Lower lobe of right lung (tissue), 2 donors: ENCODE measurements around the gene GPC6. TPM values are rescaled to one million over a fixed set of nuclear protein-coding genes. Genes with fewer than 3 reads are reported as not detected.

Source experiments
- ATAC-seq, 2 donors: fragments of 200-7000 bp; cut with Tn5 transposase; one replicate each; pipeline ENCODE4 v1.9.1; 2020 to 2022; ENCODE audit warnings: mild to moderate bottlenecking in 2 of 2, moderate library complexity in 2 of 2
- DNase-seq: peaks from one replicate; pipeline ENCODE4 v3.0.0-alpha.2; 2020
- H3K27ac ChIP-seq: fragments of 200-600 bp; one replicate; pipeline ENCODE4 v1.8.0; 2022
- H3K27me3 ChIP-seq: fragments of 200-600 bp; one replicate; pipeline ENCODE4 v1.8.0; 2022; ENCODE audit warnings: low read depth
- H3K36me3 ChIP-seq: fragments of 200-600 bp; one replicate; pipeline ENCODE4 v1.8.0; 2022; ENCODE audit warnings: mild to moderate bottlenecking
- H3K4me1 ChIP-seq: fragments of 200-600 bp; one replicate; pipeline ENCODE4 v1.8.0; 2022
- H3K4me3 ChIP-seq: fragments of 200-600 bp; one replicate; pipeline ENCODE4 v1.8.0; 2022; ENCODE audit warnings: mild to moderate bottlenecking
- H3K9me3 ChIP-seq: fragments of 200-600 bp; one replicate; pipeline ENCODE4 v1.8.0; 2022
- CTCF ChIP-seq: fragments of 200-600 bp; IDR thresholded peaks from one replicate; pipeline ENCODE4 v1.8.0; 2022; ENCODE audit warnings: antibody characterized with exemption, mild to moderate bottlenecking
- intact Hi-C: fragments of 100-400 bp; cut with DNase I; formaldehyde crosslinking; loops from one replicate; pipeline ENCODE4 v1.11.0; 2022
- total RNA-seq: library from RNA; stranded (reverse); fragmentation: NEBNext Ultra II Directional; extraction: Animal tissue kit (Norgen Biotek cat#: 25700); gene quantifications from one replicate; pipeline ENCODE4 v1.2.1, GENCODE V29; 2021
- donor health status: DM: no; HTN: yes; CAD: no; lungs with severe emphysema.

The GPC6 gene
- total RNA-seq, 1 donor from 2014 or later = 5.5 TPM

- intact Hi-C loops = no loop called here
- ATAC-seq (no peak), DNase-seq (no peak)
- no peak for TF ChIP-seq CTCF
- H3K9me3 ChIP-seq = no peaks in the 10 kb centered on the region
- no peak overlapping the region for H3K27ac ChIP-seq
- no peaks in the 10 kb centered on the region for H3K36me3 ChIP-seq
- H3K27me3 ChIP-seq = no peaks in the 10 kb centered on the region
- H3K4me3 ChIP-seq = no peak overlapping the region
- H3K4me1 ChIP-seq = no peaks in the 10 kb centered on the region
These were observed 8.8 kb upstream of the GPC6 start for GRCh38 chr13:93217721-93218261.

GRCh38 chr13:93218583-93218982 lies 8.0 kb upstream of the GPC6 start:
- ATAC-seq (no peak), DNase-seq (no peak)
- TF ChIP-seq CTCF = no peak
- Histone ChIP-seq H3K9me3 (no peaks in the 10 kb centered on the region), H3K27ac (no peak overlapping the region), H3K4me3 (no peak overlapping the region), H3K4me1 (no peaks in the 10 kb centered on the region), H3K36me3 (no peaks in the 10 kb centered on the region), H3K27me3 (no peaks in the 10 kb centered on the region)
- intact Hi-C loops = no loop called here

- no peak for ATAC-seq
These were observed 6.5 kb upstream of the GPC6 start for GRCh38 chr13:93220073-93220472.

DNA sequence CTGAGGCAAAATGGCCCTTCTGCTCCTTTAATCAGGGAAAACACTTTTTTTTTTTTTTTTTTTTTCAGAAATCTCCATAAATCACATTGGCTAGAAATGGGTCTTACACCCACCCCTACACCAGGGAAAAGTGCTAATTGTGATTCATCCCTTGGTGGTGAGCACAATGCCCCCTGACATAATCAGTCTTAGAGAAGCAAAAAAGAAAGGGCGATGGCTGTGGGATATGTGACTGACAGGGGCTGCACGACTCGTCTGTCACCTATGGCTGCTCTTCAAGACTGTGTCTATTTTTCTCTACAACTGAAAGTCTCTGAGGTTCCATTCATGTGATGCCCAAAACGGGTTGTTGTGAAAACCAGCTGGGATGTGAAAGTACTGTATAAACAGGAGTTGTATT lies 3.6 kb upstream of the GPC6 start:
- H3K27ac ChIP-seq = no peak overlapping the region
- no peak overlapping the region for H3K4me3 ChIP-seq
- no peak for ATAC-seq
- H3K4me1 ChIP-seq = no peaks in the 10 kb centered on the region
- TF ChIP-seq CTCF = no peak
- intact Hi-C loops = no loop called here
- no peak for DNase-seq
- H3K36me3 ChIP-seq = no peaks in the 10 kb centered on the region
- H3K9me3 ChIP-seq = no peaks in the 10 kb centered on the region
- peaks cover 21% of the 10 kb centered on the region for H3K27me3 ChIP-seq

More at GRCh38 chr13:93220073-93220472, 6.5 kb upstream of the GPC6 start:
- Histone ChIP-seq H3K4me1 (no peaks in the 10 kb centered on the region), H3K9me3 (no peaks in the 10 kb centered on the region), H3K27me3 (no peaks in the 10 kb centered on the region), H3K27ac (no peak overlapping the region), H3K4me3 (no peak overlapping the region), H3K36me3 (no peaks in the 10 kb centered on the region)
- DNase-seq = no peak
- intact Hi-C loops = no loop called here
- no peak for TF ChIP-seq CTCF

- no peak for TF ChIP-seq CTCF
- no peak overlapping the region for H3K4me3 ChIP-seq
- DNase-seq (no peak), ATAC-seq (no peak)
- no peaks in the 10 kb centered on the region for H3K36me3 ChIP-seq
- no peaks in the 10 kb centered on the region for H3K9me3 ChIP-seq
- no peaks in the 10 kb centered on the region for H3K4me1 ChIP-seq
- intact Hi-C loops = no loop called here
- peaks cover 30% of the 10 kb centered on the region for H3K27me3 ChIP-seq
- no peak overlapping the region for H3K27ac ChIP-seq
These were observed 2.1 kb upstream of the GPC6 start for GRCh38 chr13:93224535-93224934.

DNA sequence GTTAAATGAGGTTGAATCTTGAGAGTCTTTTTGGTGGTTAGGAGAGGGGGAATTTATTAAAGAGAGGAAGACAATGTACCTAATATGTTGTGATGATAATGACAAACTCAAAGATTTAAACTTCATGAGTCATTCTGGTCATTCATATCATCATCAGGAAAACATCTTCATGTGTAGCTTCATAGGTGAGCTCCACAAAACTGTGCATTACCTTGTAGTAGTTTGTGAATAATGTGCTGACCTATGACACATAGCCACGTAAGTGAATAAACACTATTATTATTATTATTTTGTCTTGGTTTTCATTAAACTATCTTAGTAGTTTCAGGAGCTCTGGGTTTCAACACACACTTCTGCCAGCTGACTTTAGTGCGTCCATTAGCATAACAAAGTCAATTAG lies 997 bp upstream of the GPC6 start:
- ATAC-seq (no peak), DNase-seq (no peak)
- H3K27me3 ChIP-seq = peaks cover 30% of the 10 kb centered on the region
- no peak for TF ChIP-seq CTCF
- no peak overlapping the region for H3K27ac ChIP-seq
- no peaks in the 10 kb centered on the region for H3K4me1 ChIP-seq
- H3K36me3 ChIP-seq = no peaks in the 10 kb centered on the region
- H3K4me3 ChIP-seq = no peak overlapping the region
- intact Hi-C loops = no loop called here
- no peaks in the 10 kb centered on the region for H3K9me3 ChIP-seq
